PC-9 (cell line): ENCODE measurements around the gene HSD17B10.

ENCODE experiments used
- CTCF ChIP-seq: fragments of 200-600 bp; sonication (generic); conservative IDR thresholded peaks from 2 replicates; pipeline ENCODE4 v1.6.1; 2017; ENCODE audit warnings: mixed run types, antibody characterized with exemption, mild to moderate bottlenecking, moderate library complexity
- EZH2 ChIP-seq: fragments of 200-600 bp; sonication (generic); IDR thresholded peaks from 2 replicates; pipeline ENCODE4 v1.8.0; 2017; ENCODE audit warnings: antibody characterized with exemption, low read depth

- TF ChIP-seq EZH2: no peak
- TF ChIP-seq CTCF: no peak
Measured at GRCh38 chrX:53429755-53430154, 4.4 kb downstream of the HSD17B10 start.
